ENCODE data around the gene NDUFAF2. TPM values are rescaled to one million over a fixed set of nuclear protein-coding genes. Genes with fewer than 3 reads are reported as not detected.

Gene NDUFAF2
- total and polyA plus RNA-seq, 9 donors = 24.8 to 81.7 (median 31.8) TPM

DNA sequence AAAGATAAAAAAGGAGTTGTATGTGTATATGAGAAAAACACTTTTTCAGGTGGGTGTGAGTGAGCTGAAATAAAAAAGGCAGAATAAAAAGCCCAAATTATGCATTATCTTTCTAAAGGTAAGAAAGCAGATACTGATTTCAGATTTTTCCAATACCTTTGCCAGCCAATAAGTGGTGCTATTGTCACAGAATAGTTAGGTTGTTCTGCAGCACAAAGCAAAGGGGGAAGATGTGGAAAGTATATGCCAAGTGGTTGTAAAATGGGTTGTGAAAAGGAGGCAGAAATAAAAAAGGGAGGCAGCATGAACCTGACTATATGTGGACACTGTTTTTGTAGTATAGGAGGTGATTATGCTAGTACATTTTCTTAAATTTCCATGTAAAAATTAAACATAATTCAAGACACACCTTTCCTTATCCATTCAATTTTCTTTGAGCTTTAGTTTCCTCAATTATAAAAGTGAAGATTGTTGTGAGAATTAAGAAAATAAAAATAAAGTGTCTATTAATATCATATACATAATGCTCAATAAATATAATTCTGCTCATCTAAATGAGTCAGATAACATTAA lies 110.5 kb downstream of the NDUFAF2 start:
- intact Hi-C loops (cut with DNase I) = no loop called here
- Histone ChIP-seq H3K4me1 (ENCODE audit: insufficient read depth) (no peaks in the 10 kb centered on the region), H3K27ac (no peak overlapping the region), H3K27me3 (no peaks in the 10 kb centered on the region), H3K9me3 (no peaks in the 10 kb centered on the region), H3K4me3 (no peak overlapping the region), H3K36me3 (no peaks in the 10 kb centered on the region)
- no peak for DNase-seq
- TF ChIP-seq, protein P1, sequence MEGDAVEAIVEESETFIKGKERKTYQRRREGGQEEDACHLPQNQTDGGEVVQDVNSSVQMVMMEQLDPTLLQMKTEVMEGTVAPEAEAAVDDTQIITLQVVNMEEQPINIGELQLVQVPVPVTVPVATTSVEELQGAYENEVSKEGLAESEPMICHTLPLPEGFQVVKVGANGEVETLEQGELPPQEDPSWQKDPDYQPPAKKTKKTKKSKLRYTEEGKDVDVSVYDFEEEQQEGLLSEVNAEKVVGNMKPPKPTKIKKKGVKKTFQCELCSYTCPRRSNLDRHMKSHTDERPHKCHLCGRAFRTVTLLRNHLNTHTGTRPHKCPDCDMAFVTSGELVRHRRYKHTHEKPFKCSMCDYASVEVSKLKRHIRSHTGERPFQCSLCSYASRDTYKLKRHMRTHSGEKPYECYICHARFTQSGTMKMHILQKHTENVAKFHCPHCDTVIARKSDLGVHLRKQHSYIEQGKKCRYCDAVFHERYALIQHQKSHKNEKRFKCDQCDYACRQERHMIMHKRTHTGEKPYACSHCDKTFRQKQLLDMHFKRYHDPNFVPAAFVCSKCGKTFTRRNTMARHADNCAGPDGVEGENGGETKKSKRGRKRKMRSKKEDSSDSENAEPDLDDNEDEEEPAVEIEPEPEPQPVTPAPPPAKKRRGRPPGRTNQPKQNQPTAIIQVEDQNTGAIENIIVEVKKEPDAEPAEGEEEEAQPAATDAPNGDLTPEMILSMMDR (IDR thresholded peaks at IDR 0.05) = no peak
- no peak for TF ChIP-seq EP300 (IDR thresholded peaks at IDR 0.05)
- TF ChIP-seq POLR2A (IDR thresholded peaks at IDR 0.05) = no peak

DNA sequence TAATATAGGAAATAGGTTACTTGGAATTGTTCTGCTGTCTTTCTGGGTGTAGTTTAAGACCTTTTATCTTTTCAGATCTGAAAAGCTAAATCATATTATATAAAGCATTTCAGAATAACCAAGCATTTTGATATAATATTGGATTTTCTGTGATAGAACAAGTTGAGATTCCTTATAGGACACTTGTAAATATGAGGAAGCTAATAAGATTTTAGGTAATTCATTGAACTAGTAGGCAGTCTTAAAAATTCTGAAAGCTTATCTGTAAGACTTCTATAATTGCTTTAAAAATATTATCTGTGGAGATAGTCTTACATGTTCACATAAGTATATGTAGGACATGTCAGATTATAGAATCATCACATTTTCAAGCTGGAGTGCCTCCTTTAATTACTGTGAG lies 114.5 kb downstream of the NDUFAF2 start:
- Histone ChIP-seq H3K9me3 (no peaks in the 10 kb centered on the region), H3K36me3 (no peaks in the 10 kb centered on the region), H3K4me1 (ENCODE audit: insufficient read depth) (no peaks in the 10 kb centered on the region), H3K27me3 (no peaks in the 10 kb centered on the region), H3K4me3 (no peak overlapping the region), H3K27ac (no peak overlapping the region)
- no peak for TF ChIP-seq POLR2A (IDR thresholded peaks at IDR 0.05)
- TF ChIP-seq, protein P1 (IDR thresholded peaks at IDR 0.05) = no peak
- no peak for TF ChIP-seq EP300 (IDR thresholded peaks at IDR 0.05)
- intact Hi-C loops (cut with DNase I) = no loop called here
- DNase-seq = no peak

DNA sequence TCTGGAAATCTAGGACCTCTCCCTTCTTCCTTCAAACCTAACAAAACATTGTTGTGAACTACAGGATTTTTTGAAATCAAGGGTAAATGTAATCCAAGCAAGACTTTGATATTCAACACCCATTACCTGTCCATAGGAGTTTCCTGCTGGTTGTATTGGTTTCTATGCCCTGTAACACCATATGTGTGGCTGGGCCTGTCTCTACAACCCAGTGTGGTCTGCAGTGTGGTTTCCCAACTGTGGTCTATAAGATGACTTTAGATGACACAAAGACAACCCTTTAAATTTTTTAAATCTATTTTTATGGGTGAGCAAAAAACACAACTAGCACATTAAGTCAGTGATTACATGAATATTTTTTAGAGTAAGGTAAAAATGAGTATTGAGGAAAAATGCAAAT lies 124.1 kb downstream of the NDUFAF2 start:
- no peaks in the 10 kb centered on the region for H3K4me1 ChIP-seq (ENCODE audit: insufficient read depth)
- no peak overlapping the region for H3K4me3 ChIP-seq
- H3K27me3 ChIP-seq = no peaks in the 10 kb centered on the region
- H3K36me3 ChIP-seq = no peaks in the 10 kb centered on the region
- H3K9me3 ChIP-seq = no peaks in the 10 kb centered on the region
- TF ChIP-seq EP300 (IDR thresholded peaks at IDR 0.05) = no peak
- TF ChIP-seq POLR2A (IDR thresholded peaks at IDR 0.05) = no peak
- TF ChIP-seq, protein P1 (IDR thresholded peaks at IDR 0.05) = no peak
- intact Hi-C loops (cut with DNase I) = no loop called here
- no peak overlapping the region for H3K27ac ChIP-seq
- no peak for DNase-seq

DNA sequence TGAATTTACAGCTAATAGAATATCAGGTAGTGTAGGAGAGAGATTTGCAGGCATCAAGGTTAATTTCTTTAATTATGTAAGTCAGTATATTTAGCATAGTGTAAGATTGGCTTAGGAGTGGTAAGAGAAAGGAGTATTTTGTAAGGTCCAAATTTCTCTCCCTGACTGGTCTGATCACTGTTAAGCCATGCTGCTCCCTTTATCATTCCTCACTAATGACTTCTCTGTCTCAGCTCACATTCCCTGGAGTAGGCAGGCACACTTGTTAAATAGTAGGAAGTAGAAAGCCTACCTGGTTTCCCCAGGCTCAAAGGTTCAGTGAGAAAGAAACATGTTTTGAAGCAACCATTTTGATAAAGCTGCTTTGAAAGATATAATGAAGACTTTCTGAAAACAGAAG lies 126.5 kb downstream of the NDUFAF2 start:
- no peak overlapping the region for H3K27ac ChIP-seq
- intact Hi-C loops (cut with DNase I) = no loop called here
- no peaks in the 10 kb centered on the region for H3K9me3 ChIP-seq
- no peaks in the 10 kb centered on the region for H3K27me3 ChIP-seq
- no peak for DNase-seq
- no peaks in the 10 kb centered on the region for H3K36me3 ChIP-seq
- no peaks in the 10 kb centered on the region for H3K4me1 ChIP-seq (ENCODE audit: insufficient read depth)
- no peak overlapping the region for H3K4me3 ChIP-seq
- no peak for TF ChIP-seq EP300 (IDR thresholded peaks at IDR 0.05)
- TF ChIP-seq, protein P1 (IDR thresholded peaks at IDR 0.05) = no peak
- TF ChIP-seq POLR2A (IDR thresholded peaks at IDR 0.05) = no peak

DNA sequence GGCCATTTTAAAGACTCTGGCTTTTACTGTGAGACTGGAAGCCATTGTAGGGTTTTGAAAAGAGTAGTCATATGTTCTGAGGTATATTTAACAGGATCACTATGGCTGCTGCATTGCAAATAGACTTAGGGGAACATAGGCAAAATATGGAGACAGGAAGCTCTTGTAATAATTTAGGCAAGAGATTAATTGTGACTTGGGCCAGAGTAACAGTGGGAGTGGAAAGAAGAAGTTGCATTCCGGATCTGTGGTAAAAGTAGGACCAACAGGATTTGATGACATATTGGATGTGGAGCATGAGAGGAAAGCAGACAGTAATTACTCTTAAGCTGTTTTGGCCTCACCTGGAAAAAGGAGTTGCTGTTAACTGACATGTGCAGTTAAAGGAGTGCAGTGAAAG lies 131.6 kb downstream of the NDUFAF2 start:
- Histone ChIP-seq H3K4me1 (ENCODE audit: insufficient read depth) (no peaks in the 10 kb centered on the region), H3K27me3 (no peaks in the 10 kb centered on the region), H3K9me3 (no peaks in the 10 kb centered on the region), H3K27ac (no peak overlapping the region), H3K4me3 (no peak overlapping the region), H3K36me3 (no peaks in the 10 kb centered on the region)
- WGBS, 3 donors = 34 to 49% (median 40%) methylated on average over 1 of the region's 1 CpG
- TF ChIP-seq POLR2A (IDR thresholded peaks at IDR 0.05) (no peak), EP300 (IDR thresholded peaks at IDR 0.05) (no peak)
- TF ChIP-seq, protein P1 (IDR thresholded peaks at IDR 0.05) = no peak
- intact Hi-C loops (cut with DNase I) = no loop called here
- no peak for DNase-seq
